ENCODE results near the gene RFX3. TPM values are rescaled to one million over a fixed set of nuclear protein-coding genes. Genes with fewer than 3 reads are reported as not detected.

The RFX3 gene
- polyA plus RNA-seq (2012; ENCODE audit: insufficient read depth, insufficient read length) = 5.8 TPM

GRCh38 chr9:3525836-3526164 lies at the start of gene RFX3:
Gene RFX3 (minus strand): TSS chr9:3526001. CDS start chr9:3395588, 130,413 bp downstream.
- peak; percentile 94 for DNase-seq (ENCODE audit: low read depth, low spot score)
- H3K4me3 ChIP-seq (ENCODE audit: low read length) = peak within 1 kb of the TSS; percentile 76

- no peak for DNase-seq (ENCODE audit: low read depth, low spot score)
- no peak overlapping the region for H3K4me3 ChIP-seq (ENCODE audit: low read length)
These were observed 45.7 kb upstream of the RFX3 start for GRCh38 chr9:3571500-3571899.

- DNase-seq (ENCODE audit: low read depth, low spot score) = no peak
These were observed 43.7 kb upstream of the RFX3 start for GRCh38 chr9:3569529-3569928.

GRCh38 chr9:3567988-3568387 lies 42.2 kb upstream of the RFX3 start:
- DNase-seq (ENCODE audit: low read depth, low spot score) = no peak
- H3K4me3 ChIP-seq (ENCODE audit: low read length) = no peak overlapping the region

More at GRCh38 chr9:3569529-3569928, 43.7 kb upstream of the RFX3 start:
- H3K4me3 ChIP-seq (ENCODE audit: low read length) = no peak overlapping the region

DNA sequence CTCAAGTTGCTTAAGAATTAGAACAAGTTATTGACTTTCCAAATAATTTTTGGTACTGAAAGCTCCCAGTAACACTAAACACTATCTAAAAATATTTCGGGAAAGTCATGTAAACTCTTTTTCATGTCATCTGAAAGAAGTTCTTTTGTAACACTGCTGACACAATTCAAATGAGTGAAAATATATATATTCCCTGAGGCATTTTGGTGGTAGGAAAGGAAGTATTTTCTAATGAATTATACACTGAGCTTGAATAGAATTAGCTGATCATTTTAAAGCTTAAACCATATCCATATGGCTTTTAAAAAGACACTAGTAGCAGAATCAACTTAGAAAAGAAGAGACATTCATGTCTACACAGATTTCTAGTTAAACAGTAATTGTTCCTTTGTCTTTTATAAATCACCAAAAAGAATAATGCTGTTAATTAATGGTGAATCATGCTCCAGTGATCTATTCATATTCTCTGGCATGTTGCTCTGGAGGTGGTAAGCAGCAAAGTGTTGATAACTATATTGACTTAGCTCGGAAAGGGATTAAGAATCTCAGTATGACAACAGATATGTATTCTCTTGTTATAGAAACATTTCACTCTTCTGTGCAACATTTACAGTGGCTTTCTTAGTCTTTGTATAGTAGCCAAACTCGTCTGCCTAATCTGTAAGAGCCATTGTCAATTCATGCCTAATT lies 27.4 kb upstream of the RFX3 start:
- DNase-seq (ENCODE audit: low read depth, low spot score) = no peak

DNA sequence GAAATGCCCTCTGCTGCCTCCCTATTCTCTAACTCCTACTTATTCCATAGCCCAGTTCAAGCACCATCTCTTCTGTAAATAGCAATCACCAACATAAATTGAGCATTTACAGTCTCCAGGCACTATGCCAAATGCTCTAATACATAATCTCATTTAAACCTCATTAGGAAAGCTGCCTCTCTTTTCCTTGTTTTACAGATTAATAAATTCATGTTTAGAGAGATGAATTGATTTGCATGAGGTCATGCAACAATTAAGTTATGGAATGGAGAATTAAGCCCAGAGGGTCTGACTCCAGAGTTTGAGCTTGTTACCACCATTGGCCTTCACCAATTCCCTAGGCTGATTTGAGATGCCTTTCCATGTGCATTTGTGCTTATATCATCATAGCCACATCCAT lies 23.4 kb upstream of the RFX3 start:
- H3K4me3 ChIP-seq (ENCODE audit: low read length) = no peak overlapping the region
- no peak for DNase-seq (ENCODE audit: low read depth, low spot score)

More for the DNA sequence above, 27.4 kb upstream of the RFX3 start:
- H3K4me3 ChIP-seq (ENCODE audit: low read length) = no peak overlapping the region

GRCh38 chr9:3548648-3549047 lies 22.8 kb upstream of the RFX3 start:
- no peak for DNase-seq (ENCODE audit: low read depth, low spot score)
- H3K4me3 ChIP-seq (ENCODE audit: low read length) = no peak overlapping the region

GRCh38 chr9:3541206-3541605 lies 15.4 kb upstream of the RFX3 start:
- no peak for DNase-seq (ENCODE audit: low read depth, low spot score)
- H3K4me3 ChIP-seq (ENCODE audit: low read length) = no peak overlapping the region

DNA sequence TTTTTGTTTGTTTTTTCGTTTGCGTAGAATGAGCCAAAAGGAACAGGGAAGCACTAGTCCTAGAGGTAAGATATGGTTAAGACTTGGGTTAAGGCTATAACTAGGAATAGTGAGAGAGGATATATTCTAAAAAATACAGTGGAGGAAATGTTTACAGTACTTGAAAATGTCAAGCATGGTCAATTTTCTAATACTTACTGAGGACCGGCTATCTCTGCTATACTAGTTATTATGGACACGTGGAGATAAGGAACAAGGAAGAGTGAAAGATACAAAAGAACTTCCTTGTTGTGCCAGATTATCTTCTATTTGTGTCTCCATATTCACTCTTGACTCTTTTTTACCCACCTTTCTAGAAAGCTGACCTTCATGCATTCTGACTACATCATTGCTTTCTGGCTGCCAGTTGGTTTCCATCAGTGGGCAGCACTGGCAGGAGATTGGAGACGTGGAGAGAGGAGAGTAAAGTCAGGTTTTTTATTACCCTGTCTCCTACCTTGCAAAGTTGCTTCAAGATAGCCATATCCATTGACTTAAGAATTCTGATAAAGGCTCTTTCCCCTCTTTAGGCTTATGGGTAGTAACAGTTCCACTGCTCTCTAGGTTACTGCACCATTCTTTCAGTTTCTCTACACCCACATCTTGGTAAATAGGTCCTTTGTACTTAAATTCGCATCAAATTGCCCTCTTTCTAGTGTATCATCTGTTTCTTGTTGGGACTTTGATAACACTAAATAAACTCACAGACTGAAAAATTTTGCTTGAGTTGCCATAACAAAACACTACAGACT lies 9.0 kb upstream of the RFX3 start:
- H3K4me3 ChIP-seq (ENCODE audit: low read length) = no peak overlapping the region
- DNase-seq (ENCODE audit: low read depth, low spot score) = no peak

DNA sequence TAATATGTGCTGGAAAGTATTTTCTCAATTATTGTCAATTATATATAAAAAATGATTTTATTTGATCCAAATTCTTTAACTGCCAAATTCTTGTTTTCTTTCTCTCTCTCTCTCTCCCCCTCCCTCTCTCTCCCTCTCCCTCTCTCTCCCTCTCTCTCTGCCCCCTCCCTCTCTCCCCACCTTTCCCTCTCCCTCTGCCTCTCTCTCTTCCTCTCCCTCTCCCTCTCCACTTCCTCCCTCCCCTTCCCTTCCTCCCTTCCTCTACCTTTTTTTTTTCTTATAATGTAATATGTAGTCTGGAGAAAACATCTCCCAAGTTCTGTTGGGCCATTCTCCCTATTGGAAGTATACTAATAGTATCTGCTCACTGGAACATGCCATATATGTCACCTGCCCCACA lies 6.4 kb upstream of the RFX3 start:
- H3K4me3 ChIP-seq (ENCODE audit: low read length) = no peak overlapping the region
- no peak for DNase-seq (ENCODE audit: low read depth, low spot score)

- H3K4me3 ChIP-seq (ENCODE audit: low read length) = peak overlapping the region; percentile 76
- peak; percentile 74 for DNase-seq (ENCODE audit: low read depth, low spot score)
These were observed 2.6 kb upstream of the RFX3 start for GRCh38 chr9:3528451-3528850.

GRCh38 chr9:3526997-3527940 lies 1.5 kb upstream of the RFX3 start:
- peak; percentile 15 for DNase-seq (ENCODE audit: low read depth, low spot score)
- H3K4me3 ChIP-seq (ENCODE audit: low read length) = peak overlapping the region; percentile 76

DNA sequence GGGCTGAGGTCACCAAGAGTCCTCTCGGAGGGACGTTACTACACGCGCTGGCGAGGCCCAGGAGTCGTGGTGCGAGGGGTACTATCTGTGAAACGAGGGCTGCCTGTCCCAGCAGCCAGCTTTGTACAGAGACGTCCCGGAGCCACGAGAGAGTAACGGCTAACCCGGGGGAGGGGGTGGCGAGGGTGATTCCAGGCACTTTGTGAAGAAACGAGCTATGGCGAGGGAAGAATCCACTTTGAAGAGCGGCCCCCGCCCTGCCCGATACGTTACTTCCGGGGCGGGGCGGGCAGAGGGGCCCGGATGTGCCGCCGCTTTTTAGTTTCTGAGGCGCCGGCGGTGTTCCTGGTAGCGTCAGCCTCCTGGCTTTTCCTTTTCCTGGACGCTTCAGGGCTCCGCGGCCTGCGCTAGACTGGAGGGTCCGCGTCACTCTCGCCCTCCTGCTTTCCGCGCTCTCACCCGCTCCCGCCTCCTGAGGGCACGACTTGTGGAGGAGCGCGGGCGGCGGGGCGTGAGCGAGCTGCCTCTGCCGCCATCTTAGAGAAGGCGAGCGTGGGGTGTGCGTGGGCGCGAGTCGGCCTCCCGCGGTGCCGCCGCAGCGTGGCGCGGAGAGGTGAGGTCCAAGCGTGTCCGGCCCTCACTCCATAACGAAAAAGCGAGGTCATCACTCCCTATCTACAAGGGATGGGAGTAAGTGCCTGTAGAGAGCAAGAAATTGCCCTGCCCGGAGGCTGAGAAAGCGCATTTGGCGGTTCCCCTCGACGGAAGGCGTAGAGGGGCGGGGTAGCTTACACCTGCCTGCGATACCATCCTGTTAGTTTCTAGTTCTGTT lies 580 bp upstream of the RFX3 start:
- peak; percentile 80 for DNase-seq (ENCODE audit: low read depth, low spot score)
- peak overlapping the region; percentile 76 for H3K4me3 ChIP-seq (ENCODE audit: low read length)

- H3K4me3 ChIP-seq (ENCODE audit: low read length) = peak overlapping the region; percentile 76
- DNase-seq (ENCODE audit: low read depth, low spot score) = no peak
These were observed 535 bp downstream of the RFX3 start for GRCh38 chr9:3525096-3525835.

DNA sequence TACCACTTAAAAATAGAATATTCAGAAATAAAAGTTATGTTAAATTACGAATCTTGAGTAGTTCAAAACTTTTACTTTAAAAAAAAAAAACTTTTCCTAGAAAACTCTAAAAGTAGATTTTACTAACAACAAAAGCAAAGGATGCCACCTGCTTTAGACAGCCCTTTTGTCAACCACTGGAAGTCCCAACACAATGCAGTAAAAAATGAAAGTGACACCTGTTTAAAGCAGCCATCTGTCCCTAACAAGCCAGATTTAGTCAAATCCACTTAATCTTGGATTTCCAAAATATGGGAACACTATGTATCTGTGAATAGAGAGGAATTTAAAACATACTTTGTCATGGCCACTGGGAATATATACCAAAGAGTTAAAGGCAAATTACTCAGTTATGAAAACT lies 3.8 kb downstream of the RFX3 start:
- no peak overlapping the region for H3K4me3 ChIP-seq (ENCODE audit: low read length)
- DNase-seq (ENCODE audit: low read depth, low spot score) = no peak

- DNase-seq (ENCODE audit: low read depth, low spot score) = no peak
- no peak overlapping the region for H3K4me3 ChIP-seq (ENCODE audit: low read length)
These were observed 5.2 kb downstream of the RFX3 start for GRCh38 chr9:3520564-3520963.

- no peak for DNase-seq (ENCODE audit: low read depth, low spot score)
These were observed 8.3 kb downstream of the RFX3 start for GRCh38 chr9:3517377-3518048.

More at GRCh38 chr9:3517377-3518048, 8.3 kb downstream of the RFX3 start:
- H3K4me3 ChIP-seq (ENCODE audit: low read length) = no peak overlapping the region

Data from Jurkat, Clone E6-1 (cell line).